IPS-18a (cell line): ENCODE data around the gene AQP2.

ENCODE experiments used
- H3K27ac ChIP-seq: one replicate; pipeline ENCODE4 v1.5.1; 2013; ENCODE audit warnings: low read length
- H3K27me3 ChIP-seq: one replicate; pipeline ENCODE4 v1.6.1; 2013; ENCODE audit warnings: mild to moderate bottlenecking, low read length; ENCODE audit not compliant: control insufficient read depth, insufficient read depth
- H3K36me3 ChIP-seq: one replicate; pipeline ENCODE4 v1.6.1; 2013; ENCODE audit warnings: low read depth, low read length; ENCODE audit not compliant: control insufficient read depth
- H3K4me1 ChIP-seq: one replicate; pipeline ENCODE4 v1.6.1; 2013; ENCODE audit warnings: low read depth, low read length; ENCODE audit not compliant: control insufficient read depth
- H3K4me3 ChIP-seq: one replicate; pipeline ENCODE4 v1.5.1; 2013; ENCODE audit warnings: low read length
- H3K9ac ChIP-seq: one replicate; pipeline ENCODE4 v1.6.1; 2013; ENCODE audit warnings: mild to moderate bottlenecking, low read length, moderate library complexity
- H3K9me3 ChIP-seq: one replicate; pipeline ENCODE4 v1.6.1; 2013; ENCODE audit warnings: low read depth, low read length; ENCODE audit not compliant: control insufficient read depth

AQP2 gene

GRCh38 chr12:49969651-49970429 is 19.3 kb downstream of the AQP2 start:
- Histone ChIP-seq H3K36me3 (no peaks in the 10 kb centered on the region), H3K9ac (no peak overlapping the region), H3K4me1 (no peaks in the 10 kb centered on the region), H3K4me3 (no peak overlapping the region), H3K9me3 (no peaks in the 10 kb centered on the region), H3K27me3 (peaks cover 18% of the 10 kb centered on the region), H3K27ac (no peak overlapping the region)

- H3K9ac ChIP-seq = no peak overlapping the region
- H3K4me1 ChIP-seq = no peaks in the 10 kb centered on the region
- no peaks in the 10 kb centered on the region for H3K36me3 ChIP-seq
- no peak overlapping the region for H3K4me3 ChIP-seq
- H3K9me3 ChIP-seq = no peaks in the 10 kb centered on the region
- peaks cover 18% of the 10 kb centered on the region for H3K27me3 ChIP-seq
- H3K27ac ChIP-seq = no peak overlapping the region
Measured at GRCh38 chr12:49970658-49971057, 20.1 kb downstream of the AQP2 start.

- no peaks in the 10 kb centered on the region for H3K4me1 ChIP-seq
Measured at GRCh38 chr12:49971141-49971540, 20.6 kb downstream of the AQP2 start.

GRCh38 chr12:49972129-49972528 is 21.6 kb downstream of the AQP2 start:
- H3K4me3 ChIP-seq = no peak overlapping the region
- no peaks in the 10 kb centered on the region for H3K9me3 ChIP-seq
- no peak overlapping the region for H3K27ac ChIP-seq
- H3K36me3 ChIP-seq = no peaks in the 10 kb centered on the region
- H3K27me3 ChIP-seq = peaks cover 10% of the 10 kb centered on the region
- no peaks in the 10 kb centered on the region for H3K4me1 ChIP-seq
- H3K9ac ChIP-seq = no peak overlapping the region

More at GRCh38 chr12:49971141-49971540, 20.6 kb downstream of the AQP2 start:
- Histone ChIP-seq H3K27ac (no peak overlapping the region), H3K27me3 (peaks cover 17% of the 10 kb centered on the region), H3K4me3 (no peak overlapping the region), H3K36me3 (no peaks in the 10 kb centered on the region), H3K9me3 (no peaks in the 10 kb centered on the region), H3K9ac (no peak overlapping the region)

- peaks cover 7% of the 10 kb centered on the region for H3K27me3 ChIP-seq
- no peak within 1 kb of the TSS for H3K27ac ChIP-seq
- H3K9ac ChIP-seq = no peak within 1 kb of the TSS
- no peaks in the 10 kb centered on the region for H3K4me1 ChIP-seq
- no peaks in the 10 kb centered on the region for H3K9me3 ChIP-seq
- H3K4me3 ChIP-seq = no peak within 1 kb of the TSS
- no peaks in the 10 kb centered on the region for H3K36me3 ChIP-seq
Measured at GRCh38 chr12:49972641-49973360, 22.3 kb downstream of the AQP2 start, which contains the start of gene AQP6. TSS of gene AQP6 (plus strand) at chr12:49972947. CDS start at chr12:49973174, 227 bp downstream.

- Histone ChIP-seq H3K9ac (no peak overlapping the region), H3K36me3 (no peaks in the 10 kb centered on the region), H3K27ac (no peak overlapping the region), H3K27me3 (peaks cover under 1% of the 10 kb centered on the region), H3K4me1 (no peaks in the 10 kb centered on the region), H3K9me3 (no peaks in the 10 kb centered on the region), H3K4me3 (no peak overlapping the region)
Measured at GRCh38 chr12:49973361-49973830, 22.9 kb downstream of the AQP2 start.

- no peaks in the 10 kb centered on the region for H3K9me3 ChIP-seq
- H3K36me3 ChIP-seq = no peaks in the 10 kb centered on the region
- H3K27me3 ChIP-seq = no peaks in the 10 kb centered on the region
- H3K4me3 ChIP-seq = no peak overlapping the region
- H3K9ac ChIP-seq = no peak overlapping the region
- H3K27ac ChIP-seq = no peak overlapping the region
- peaks cover 7% of the 10 kb centered on the region for H3K4me1 ChIP-seq
Measured at GRCh38 chr12:49974231-49974675, 23.7 kb downstream of the AQP2 start.

- H3K9ac ChIP-seq = no peak overlapping the region
- peaks cover 12% of the 10 kb centered on the region for H3K4me1 ChIP-seq
- H3K27ac ChIP-seq = no peak overlapping the region
- H3K4me3 ChIP-seq = no peak overlapping the region
- H3K36me3 ChIP-seq = no peaks in the 10 kb centered on the region
- H3K27me3 ChIP-seq = no peaks in the 10 kb centered on the region
- no peaks in the 10 kb centered on the region for H3K9me3 ChIP-seq
Measured at GRCh38 chr12:49974677-49975317, 24.3 kb downstream of the AQP2 start.

- Histone ChIP-seq H3K27me3 (no peaks in the 10 kb centered on the region), H3K9me3 (no peaks in the 10 kb centered on the region), H3K4me3 (no peak overlapping the region), H3K27ac (no peak overlapping the region), H3K4me1 (peaks cover 13% of the 10 kb centered on the region), H3K36me3 (no peaks in the 10 kb centered on the region), H3K9ac (no peak overlapping the region)
Measured at GRCh38 chr12:49975318-49975761, 24.8 kb downstream of the AQP2 start.

- Histone ChIP-seq H3K36me3 (no peaks in the 10 kb centered on the region), H3K27ac (no peak overlapping the region), H3K4me1 (peaks cover 13% of the 10 kb centered on the region), H3K27me3 (no peaks in the 10 kb centered on the region), H3K9me3 (no peaks in the 10 kb centered on the region), H3K4me3 (no peak overlapping the region), H3K9ac (no peak overlapping the region)
Measured at GRCh38 chr12:49976557-49976956, 26.0 kb downstream of the AQP2 start.

GRCh38 chr12:49978125-49978524 is 27.6 kb downstream of the AQP2 start:
- H3K4me3 ChIP-seq = no peak overlapping the region
- no peak overlapping the region for H3K9ac ChIP-seq
- peaks cover 13% of the 10 kb centered on the region for H3K4me1 ChIP-seq
- H3K27ac ChIP-seq = no peak overlapping the region
- no peaks in the 10 kb centered on the region for H3K36me3 ChIP-seq
- no peaks in the 10 kb centered on the region for H3K9me3 ChIP-seq
- no peaks in the 10 kb centered on the region for H3K27me3 ChIP-seq
